Psoas muscle (tissue), 8 donors: ENCODE data around the gene TMBIM6. TPM values are rescaled to one million over a fixed set of nuclear protein-coding genes. Genes with fewer than 3 reads are reported as not detected.

Experiments
- ATAC-seq, 4 donors: fragments of 200-7000 bp; cut with Tn5 transposase; one replicate each; pipeline ENCODE4 v1.9.1; 2020; ENCODE audit warnings: moderate library complexity in 3 of 4, mild to moderate bottlenecking in 2 of 4
- DNase-seq, 2 donors: peaks; one replicate each; pipeline ENCODE4 v3.0.0-alpha.2; 2020
- H3K27ac ChIP-seq: fragments of 200-600 bp; one replicate; pipeline ENCODE4 v1.8.0; 2022
- H3K27me3 ChIP-seq, 3 donors: fragments of 200-600 bp in 1 of 3; one replicate each; pipeline versions ENCODE4 v1.6.1 to v1.8.0; 2013 to 2022; ENCODE audit warnings: low read length in 2 of 3, mild to moderate bottlenecking in 2 of 3, moderate library complexity in 1 of 3; ENCODE audit not compliant: insufficient read depth in 3 of 3
- H3K36me3 ChIP-seq, 2 donors: fragments of 200-600 bp in 1 of 2; one replicate each; pipeline versions ENCODE4 v1.6.1 to v1.8.0; 2013 to 2022; ENCODE audit warnings: low read depth in 1 of 2, mild to moderate bottlenecking in 1 of 2, moderate library complexity in 1 of 2; ENCODE audit not compliant: insufficient read depth in 1 of 2
- H3K4me1 ChIP-seq: fragments of 200-600 bp; one replicate; pipeline ENCODE4 v1.8.0; 2022
- H3K4me3 ChIP-seq: fragments of 200-600 bp; one replicate; pipeline ENCODE4 v1.8.0; 2022; ENCODE audit warnings: mild to moderate bottlenecking
- H3K9me3 ChIP-seq: fragments of 200-600 bp; one replicate; pipeline ENCODE4 v1.8.0; 2022
- WGBS, 3 donors: extraction: QIAGEN DNeasy Blood & Tissue Kit; methylation state at CpG; one replicate each; pipeline versions ENCODE4 v1.1.6 to v1.1.7; 2013; 5-methylcytosine and 5-hydroxymethylcytosine counted together
- intact Hi-C, 2 donors: fragments of 100-400 bp; cut with DNase I; formaldehyde crosslinking; loops; one replicate each; pipeline versions ENCODE4 v1.11.0 to v1.14.2; 2022
- polyA plus RNA-seq, 3 donors: library from polyadenylated mRNA; stranded (reverse); fragments of 200-250 nt; gene quantifications; one replicate each; pipeline ENCODE4 v1.2.3, GENCODE V29; 2013
- total RNA-seq, 4 donors: library from RNA; stranded (reverse); fragmentation: NEBNext Ultra II Directional in 2 of 4; extraction: Animal tissue kit (Norgen Biotek cat#: 25700) in 2 of 4; gene quantifications; one replicate each; pipeline versions ENCODE4 v1.2.1 to v1.2.4, GENCODE V29; 2021 to 2023
- TF ChIP-seq, protein P1 (sequence below): fragments of 200-600 bp; IDR thresholded peaks from one replicate; pipeline ENCODE4 v1.8.0; 2022; ENCODE audit warnings: antibody characterized with exemption
- donor health status: healthy with polysubstance abuse.
- donor health status: DM: no; HTN: no; CAD: no; lungs with moderate emphysema.
- donor health status: Bipolar disorder and iron deficiency.
- donor health status: healthy.
- donor health status: DM: yes; HTN: yes; CAD: no.
- donor health status: DM: no; HTN: no; CAD: no.
- donor health status: DM: no; HTN: no; CAD: no.
- donor health status: DM: yes; HTN: yes; CAD: no.

Gene TMBIM6
- total and polyA plus RNA-seq, 7 donors, result 164 to 317 (median 243) TPM

DNA sequence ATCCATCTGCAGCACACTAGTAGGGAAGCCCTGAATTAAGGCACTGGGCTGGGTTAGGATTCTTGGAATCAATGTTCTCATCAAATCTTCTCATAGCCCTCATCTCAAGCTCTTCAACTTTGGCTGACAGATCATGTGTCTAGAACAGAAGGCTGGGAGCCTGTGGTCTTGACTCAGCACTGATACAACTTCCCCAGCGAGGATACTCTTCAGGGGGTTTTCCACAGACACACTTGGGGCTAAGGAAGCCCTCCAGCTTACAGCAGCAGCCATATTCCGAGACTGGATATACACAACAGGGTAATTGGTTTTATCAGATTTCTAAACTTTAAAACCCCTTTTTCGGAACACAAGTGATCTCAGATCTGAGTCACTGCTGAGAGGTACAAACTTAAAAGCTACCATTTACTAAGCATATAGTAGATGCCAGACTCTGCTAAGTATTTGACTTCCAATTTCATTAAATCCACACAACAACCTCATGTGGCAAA lies 37.7 kb upstream of the TMBIM6 start:
- Histone ChIP-seq H3K4me1 (peaks cover 26% of the 10 kb centered on the region), H3K36me3 (no peaks in the 10 kb centered on the region), H3K4me3 (no peak overlapping the region), H3K27me3 (peaks cover 0 to 28% (median 3%) of the 10 kb centered on the region in 3 donors), H3K27ac (no peak overlapping the region), H3K9me3 (no peaks in the 10 kb centered on the region)
- DNase-seq, result no peak
- TF ChIP-seq, protein P1, sequence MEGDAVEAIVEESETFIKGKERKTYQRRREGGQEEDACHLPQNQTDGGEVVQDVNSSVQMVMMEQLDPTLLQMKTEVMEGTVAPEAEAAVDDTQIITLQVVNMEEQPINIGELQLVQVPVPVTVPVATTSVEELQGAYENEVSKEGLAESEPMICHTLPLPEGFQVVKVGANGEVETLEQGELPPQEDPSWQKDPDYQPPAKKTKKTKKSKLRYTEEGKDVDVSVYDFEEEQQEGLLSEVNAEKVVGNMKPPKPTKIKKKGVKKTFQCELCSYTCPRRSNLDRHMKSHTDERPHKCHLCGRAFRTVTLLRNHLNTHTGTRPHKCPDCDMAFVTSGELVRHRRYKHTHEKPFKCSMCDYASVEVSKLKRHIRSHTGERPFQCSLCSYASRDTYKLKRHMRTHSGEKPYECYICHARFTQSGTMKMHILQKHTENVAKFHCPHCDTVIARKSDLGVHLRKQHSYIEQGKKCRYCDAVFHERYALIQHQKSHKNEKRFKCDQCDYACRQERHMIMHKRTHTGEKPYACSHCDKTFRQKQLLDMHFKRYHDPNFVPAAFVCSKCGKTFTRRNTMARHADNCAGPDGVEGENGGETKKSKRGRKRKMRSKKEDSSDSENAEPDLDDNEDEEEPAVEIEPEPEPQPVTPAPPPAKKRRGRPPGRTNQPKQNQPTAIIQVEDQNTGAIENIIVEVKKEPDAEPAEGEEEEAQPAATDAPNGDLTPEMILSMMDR, result no peak
- WGBS, 3 donors, result 80 to 84% (median 83%) methylated on average over 3 of the region's 3 CpGs
- ATAC-seq, result no peak
- intact Hi-C loops, result no loop called here

DNA sequence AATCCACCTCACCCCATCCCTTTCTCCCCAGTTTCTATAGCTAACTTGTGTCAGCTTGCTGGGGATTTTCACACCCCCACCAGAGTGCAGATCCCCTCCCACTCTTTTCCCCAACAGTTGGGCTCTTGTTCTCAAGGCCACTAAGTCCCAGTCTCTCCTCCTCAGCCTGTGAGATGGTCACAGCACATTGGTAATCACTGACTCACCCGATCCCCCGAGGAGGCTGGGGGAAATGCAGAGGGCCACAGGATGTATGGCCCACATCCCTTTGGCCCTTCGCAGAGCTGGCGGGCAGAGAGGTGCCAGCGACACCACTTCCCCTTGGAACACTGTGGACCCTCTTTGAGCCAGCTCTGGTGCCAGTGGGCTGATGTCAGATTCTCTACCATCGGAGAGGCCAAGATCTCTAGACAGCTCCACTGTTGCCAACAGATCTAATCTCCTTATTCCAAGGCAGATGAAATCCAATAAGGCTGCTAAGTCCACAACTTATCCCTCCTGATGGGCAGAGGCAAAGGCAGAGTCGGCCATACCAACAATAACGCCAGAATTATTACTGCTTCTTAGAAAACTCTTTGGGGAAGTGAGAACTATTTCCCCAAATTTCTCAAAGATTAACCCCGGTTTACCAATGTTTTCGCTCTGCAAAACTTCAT lies 35.8 kb upstream of the TMBIM6 start:
- Histone ChIP-seq H3K27ac (peak overlapping the region; percentile 71), H3K27me3 (peaks cover 0 to 46% (median 3%) of the 10 kb centered on the region in 3 donors), H3K9me3 (no peaks in the 10 kb centered on the region), H3K4me3 (peak overlapping the region; percentile 79), H3K4me1 (peaks cover 18% of the 10 kb centered on the region), H3K36me3 (no peaks in the 10 kb centered on the region)
- DNase-seq (peak; percentile 51 to 61), ATAC-seq (no peak)
- TF ChIP-seq, protein P1, result no peak
- WGBS, 3 donors, result 19 to 27% (median 23%) methylated on average over 10 of the region's 10 CpGs
- intact Hi-C loops, result loop anchor here in 1 of 2 donors (5.0 kb wide), 1 partner anchor 33 kb away; no protein-coding TSS in a partner anchor

DNA sequence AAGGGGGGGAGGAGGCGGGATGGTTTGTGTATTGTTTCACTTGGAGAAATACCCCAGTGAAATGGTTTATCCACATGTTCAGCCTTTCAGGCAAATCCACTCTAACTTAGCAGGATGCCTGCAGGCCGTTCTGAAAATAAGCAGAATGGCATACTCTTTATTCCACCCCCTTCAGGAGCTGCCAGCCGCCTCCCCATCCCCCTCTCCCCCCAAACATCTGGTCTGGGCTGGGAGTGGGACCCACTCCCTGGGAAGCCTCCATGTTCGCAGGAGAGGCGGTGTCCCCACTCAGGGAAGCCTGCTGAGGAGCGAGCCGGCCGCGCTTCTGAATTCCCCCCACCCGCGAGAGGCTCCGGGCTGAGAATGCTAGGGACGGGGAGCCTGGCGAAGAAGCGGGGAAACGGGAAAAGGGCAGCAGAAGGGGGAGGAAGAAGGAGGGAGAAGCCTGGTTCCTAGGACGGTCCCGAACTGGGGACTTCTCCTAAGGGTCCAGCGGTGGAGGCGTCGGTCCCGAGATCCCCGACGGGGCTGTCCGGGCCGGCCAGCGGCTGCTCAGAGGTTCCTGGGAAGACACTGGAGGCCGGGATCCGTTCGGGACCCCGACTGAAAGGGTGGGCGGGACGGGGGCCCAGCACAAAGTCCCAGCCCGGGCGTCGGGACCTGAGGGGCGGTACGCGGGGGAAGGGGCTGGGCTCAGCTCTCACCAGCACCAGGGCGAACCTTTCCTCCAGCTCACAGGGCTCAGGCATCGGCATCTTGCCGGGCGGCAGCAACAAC lies 34.8 kb upstream of the TMBIM6 start:
- Histone ChIP-seq H3K27ac (peak overlapping the region; percentile 71), H3K4me1 (peaks cover 18% of the 10 kb centered on the region), H3K4me3 (peak overlapping the region; percentile 79), H3K27me3 (peaks cover 0 to 49% (median 3%) of the 10 kb centered on the region in 3 donors), H3K36me3 (no peaks in the 10 kb centered on the region), H3K9me3 (no peaks in the 10 kb centered on the region)
- DNase-seq (peak; percentile 24 to 60), ATAC-seq (peak; percentile 2 to 10 (median 7))
- 2 to 6% (median 3%) methylated on average over 30 to 43 of the region's 43 CpGs for WGBS, 3 donors
- TF ChIP-seq, protein P1, result no peak
- intact Hi-C loops, result loop anchor here (1.0 to 5.0 kb wide), 2 partner anchors 34 to 62 kb away; no protein-coding TSS in a partner anchor

DNA sequence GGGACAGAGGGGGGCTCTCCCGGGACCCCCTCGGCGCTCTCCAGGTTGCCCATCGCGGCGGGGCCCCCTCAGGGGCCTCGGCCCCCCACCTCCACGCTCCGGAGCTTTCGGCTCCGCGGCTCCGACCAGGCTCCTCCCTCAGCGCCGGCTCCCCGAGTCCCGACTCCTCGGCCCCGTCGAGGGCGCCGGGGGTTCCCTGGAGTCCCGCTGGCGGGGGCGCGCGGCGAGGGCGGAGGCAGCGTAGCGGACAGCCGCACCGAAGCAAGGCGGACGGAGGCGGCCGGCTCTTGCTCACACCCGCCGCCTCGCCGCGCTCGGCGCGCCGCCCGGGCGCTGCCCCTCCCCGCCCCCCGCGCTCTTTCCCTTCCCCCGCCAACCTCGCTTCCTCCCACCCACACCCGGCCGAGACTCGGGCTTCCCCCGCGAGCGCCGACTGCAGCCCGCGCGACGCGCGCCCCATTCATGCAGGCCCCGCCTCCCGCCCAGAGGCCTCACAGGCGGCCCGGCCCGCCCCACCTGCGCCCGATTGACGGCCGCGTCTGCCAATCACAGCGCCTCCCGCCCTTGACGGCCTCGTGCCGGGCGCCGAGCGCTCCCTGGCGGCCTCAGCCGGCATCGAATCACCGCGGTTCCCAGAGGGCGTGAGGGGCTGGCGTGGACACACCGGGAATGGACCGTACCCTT lies 34.1 kb upstream of the TMBIM6 start, which contains the start of gene FMNL3:
Gene FMNL3, minus strand, starts transcription at position 278 of the 684 bp plus-strand sequence. Its CDS starts 225 bp downstream, at position 53.
- Histone ChIP-seq H3K4me1 (peaks cover 18% of the 10 kb centered on the region), H3K4me3 (peak within 1 kb of the TSS; percentile 79), H3K9me3 (no peaks in the 10 kb centered on the region), H3K27me3 (peaks cover 0 to 53% (median 3%) of the 10 kb centered on the region in 3 donors), H3K27ac (peak within 1 kb of the TSS; percentile 71), H3K36me3 (no peaks in the 10 kb centered on the region)
- peak; percentile 98 to 99 for DNase-seq
- TF ChIP-seq, protein P1, result peak; percentile 95
- WGBS, 3 donors, result 0 to 1% (median 1%) methylated on average over 54 to 93 of the region's 93 CpGs
- intact Hi-C loops, result loop anchor here (1.0 to 5.0 kb wide), 2 partner anchors 35 to 63 kb away; no protein-coding TSS in a partner anchor
- peak; percentile 99 for ATAC-seq
